H9 (cell line): Measurements from ENCODE around the gene ZFR2. TPM values are rescaled to one million over a fixed set of nuclear protein-coding genes. Genes with fewer than 3 reads are reported as not detected.

ENCODE experiments used
- DNase-seq: peaks from one replicate; pipeline ENCODE4 v3.0.0-alpha.2; 2017
- H2AFZ ChIP-seq: one replicate; pipeline ENCODE4 v1.6.1; 2013; ENCODE audit warnings: mild to moderate bottlenecking, low read length, control low read depth, moderate library complexity
- H2AK5ac ChIP-seq: 2 replicates; pipeline ENCODE4 v1.6.1; 2013; ENCODE audit warnings: low read length, control low read depth, mixed read lengths; ENCODE audit not compliant: insufficient read length
- H2BK120ac ChIP-seq: one replicate; pipeline ENCODE4 v1.6.1; 2013; ENCODE audit warnings: low read depth, mild to moderate bottlenecking, low read length, control low read depth, inconsistent platforms; ENCODE audit not compliant: poor library complexity, severe bottlenecking
- H2BK12ac ChIP-seq: 2 replicates; pipeline ENCODE4 v1.6.1; 2013; ENCODE audit warnings: low read length, control low read depth, mixed read lengths, low read depth; ENCODE audit not compliant: insufficient read length
- H2BK15ac ChIP-seq: 2 replicates; pipeline ENCODE4 v1.6.1; 2013; ENCODE audit warnings: low read depth, low read length, control low read depth
- H2BK20ac ChIP-seq: one replicate; pipeline ENCODE4 v1.6.1; 2013; ENCODE audit warnings: low read depth, mild to moderate bottlenecking, low read length, control low read depth, inconsistent platforms; ENCODE audit not compliant: poor library complexity, severe bottlenecking
- H2BK5ac ChIP-seq: 2 replicates; pipeline ENCODE4 v1.6.1; 2013; ENCODE audit warnings: low read length, control low read depth, mixed read lengths; ENCODE audit not compliant: insufficient read length
- H3K14ac ChIP-seq: 2 replicates; pipeline ENCODE4 v1.6.1; 2013; ENCODE audit warnings: low read length, control low read depth; ENCODE audit not compliant: insufficient read depth
- H3K18ac ChIP-seq: 2 replicates; pipeline ENCODE4 v1.6.1; 2013; ENCODE audit warnings: low read depth, mild to moderate bottlenecking, mixed read lengths, low read length, control low read depth; ENCODE audit not compliant: insufficient read length
- H3K23ac ChIP-seq: 2 replicates; pipeline ENCODE4 v1.6.1; 2013; ENCODE audit warnings: low read length, control low read depth, mixed read lengths, low read depth; ENCODE audit not compliant: insufficient read length
- H3K23me2 ChIP-seq: 2 replicates; pipeline ENCODE4 v1.6.1; 2013; ENCODE audit warnings: low read depth, mild to moderate bottlenecking, mixed read lengths, low read length, control low read depth; ENCODE audit not compliant: insufficient read length, poor library complexity, severe bottlenecking
- H3K27ac ChIP-seq: 2 replicates; pipeline ENCODE4 v1.5.1; 2013; ENCODE audit warnings: low read length, control low read depth, mixed read lengths, low read depth; ENCODE audit not compliant: insufficient read length
- H3K27me3 ChIP-seq: 2 replicates; pipeline ENCODE4 v1.6.1; 2013; ENCODE audit warnings: low read length, control low read depth, inconsistent platforms; ENCODE audit not compliant: insufficient read depth
- H3K4ac ChIP-seq: 2 replicates; pipeline ENCODE4 v1.6.1; 2013; ENCODE audit warnings: low read depth, mild to moderate bottlenecking, control low read depth, inconsistent platforms, low read length, moderate library complexity
- H3K4me1 ChIP-seq: 2 replicates; pipeline ENCODE4 v1.6.1; 2013; ENCODE audit warnings: low read length, control low read depth, inconsistent platforms; ENCODE audit not compliant: insufficient read depth
- H3K4me2 ChIP-seq: 2 replicates; pipeline ENCODE4 v1.6.1; 2013; ENCODE audit warnings: low read length, control low read depth, mixed read lengths; ENCODE audit not compliant: insufficient read length, insufficient read depth
- H3K56ac ChIP-seq: 2 replicates; pipeline ENCODE4 v1.6.1; 2013; ENCODE audit warnings: low read depth, mild to moderate bottlenecking, mixed read lengths, low read length, control low read depth; ENCODE audit not compliant: insufficient read length
- H3K79me1 ChIP-seq: 2 replicates; pipeline ENCODE4 v1.6.1; 2013; ENCODE audit warnings: low read depth, mild to moderate bottlenecking, moderate library complexity, low read length, control low read depth, inconsistent platforms; ENCODE audit not compliant: insufficient read depth, poor library complexity, severe bottlenecking
- H3K79me2 ChIP-seq: 2 replicates; pipeline ENCODE4 v1.6.1; 2013; ENCODE audit warnings: low read length, control low read depth, inconsistent platforms; ENCODE audit not compliant: insufficient read depth
- H3K9ac ChIP-seq: 2 replicates; pipeline ENCODE4 v1.6.1; 2013; ENCODE audit warnings: low read length, control low read depth, mixed read lengths; ENCODE audit not compliant: insufficient read length; ENCODE audit errors: extremely low read depth
- H3K9me3 ChIP-seq: one replicate; pipeline ENCODE4 v1.6.1; 2013; ENCODE audit warnings: low read depth, low read length, inconsistent platforms; ENCODE audit not compliant: control insufficient read depth
- H3T11ph ChIP-seq: one replicate; pipeline ENCODE4 v1.6.1; 2013; ENCODE audit warnings: mild to moderate bottlenecking, low read length, control low read depth, inconsistent platforms
- H4K20me1 ChIP-seq: one replicate; pipeline ENCODE4 v1.6.1; 2013; ENCODE audit not compliant: control insufficient read depth, insufficient read length, insufficient read depth
- H4K5ac ChIP-seq: 2 replicates; pipeline ENCODE4 v1.6.1; 2013; ENCODE audit warnings: low read depth, mild to moderate bottlenecking, mixed read lengths, low read length, control low read depth; ENCODE audit not compliant: insufficient read length
- H4K8ac ChIP-seq: replicated peaks from 2 replicates; pipeline ENCODE4 v1.6.1; 2013; ENCODE audit warnings: low read length, control low read depth, mixed read lengths, low read depth; ENCODE audit not compliant: insufficient read length
- H4K91ac ChIP-seq: 2 replicates; pipeline ENCODE4 v1.6.1; 2013; ENCODE audit warnings: low read depth, mild to moderate bottlenecking, moderate library complexity, mixed read lengths, low read length, control low read depth; ENCODE audit not compliant: insufficient read length
- H3K27ac Mint-ChIP-seq, 3 experiments: 2 replicates in 2 of 3; 3 replicates in 1 of 3; pipeline ENCODE4 v1.8.0; 2020 to 2021; ENCODE audit warnings: mixed read lengths in 3 of 3, mild to moderate bottlenecking in 1 of 3, moderate library complexity in 1 of 3
- H3K27me3 Mint-ChIP-seq: 2 replicates; pipeline ENCODE4 v1.8.0; 2021; ENCODE audit warnings: low read depth, mild to moderate bottlenecking, moderate library complexity, mixed read lengths
- H3K36me3 Mint-ChIP-seq, 3 experiments: 2 replicates in 2 of 3; 3 replicates in 1 of 3; pipeline ENCODE4 v1.8.0; 2020 to 2021; ENCODE audit warnings: low read depth in 3 of 3, mixed read lengths in 3 of 3; ENCODE audit not compliant: insufficient read depth in 1 of 3
- H3K4me1 Mint-ChIP-seq, 2 experiments: 2 replicates each; pipeline ENCODE4 v1.8.0; 2020; ENCODE audit warnings: mixed read lengths in 2 of 2
- H3K4me3 Mint-ChIP-seq, 2 experiments: 2 replicates in 1 of 2; 3 replicates in 1 of 2; pipeline ENCODE4 v1.8.0; 2020 to 2021; ENCODE audit warnings: mild to moderate bottlenecking in 2 of 2, mixed read lengths in 2 of 2, moderate library complexity in 1 of 2
- H3K9me3 Mint-ChIP-seq, 2 experiments: 2 replicates in 1 of 2; 3 replicates in 1 of 2; pipeline ENCODE4 v1.8.0; 2020; ENCODE audit warnings: mild to moderate bottlenecking in 2 of 2, mixed read lengths in 2 of 2, moderate library complexity in 1 of 2
- CTCF ChIP-seq: fragments of 200-600 bp; sonication (generic); conservative IDR thresholded peaks from 3 replicates; pipeline ENCODE4 v1.8.0; 2021; ENCODE audit warnings: antibody characterized with exemption, mild to moderate bottlenecking
- WGBS: extraction: QIAGEN DNeasy Blood & Tissue Kit; methylation state at CpG from one replicate; pipeline ENCODE4 v1.1.7; 2013; ENCODE audit warnings: missing lambda C conversion rate, low lambda C conversion rate, mixed read lengths; ENCODE audit not compliant: insufficient read length; ENCODE audit errors: extremely low coverage; 5-methylcytosine and 5-hydroxymethylcytosine counted together
- total RNA-seq: library from RNA; stranded (reverse); gene quantifications from 2 replicates; pipeline ENCODE4 v1.2.1, GENCODE V29; 2021

The ZFR2 gene
- total RNA-seq, 1 experiment from 2014 or later, result 18.3 TPM

GRCh38 chr19:3902317-3902973 lies 33.6 kb upstream of the ZFR2 start:
- H4K91ac ChIP-seq, result no peak overlapping the region
- H3K27me3 ChIP-seq, result no peaks in the 10 kb centered on the region
- Mint-ChIP-seq H3K36me3 (peaks cover 22 to 36% (median 25%) of the 10 kb centered on the region in 3 experiments), H3K4me3 (no peak overlapping the region), H3K27ac (no peak overlapping the region), H3K27me3 (no peaks in the 10 kb centered on the region), H3K4me1 (no peaks in the 10 kb centered on the region), H3K9me3 (peaks cover 5 to 9% of the 10 kb centered on the region in 2 experiments)
- H3K4me1 ChIP-seq, result no peaks in the 10 kb centered on the region
- no peaks in the 10 kb centered on the region for H4K20me1 ChIP-seq
- H4K5ac ChIP-seq, result no peak overlapping the region
- no peak overlapping the region for H3K56ac ChIP-seq
- no peak for TF ChIP-seq CTCF
- H2BK12ac ChIP-seq, result no peak overlapping the region
- H3K9me3 ChIP-seq, result peaks cover 7% of the 10 kb centered on the region
- DNase-seq, result no peak
- H4K8ac ChIP-seq, result no peak overlapping the region
- H3K4me2 ChIP-seq, result no peak overlapping the region
- no peak overlapping the region for H3K4ac ChIP-seq
- no peak overlapping the region for H2AFZ ChIP-seq
- H2AK5ac ChIP-seq, result no peak overlapping the region
- H3T11ph ChIP-seq, result no peak overlapping the region
- H3K23ac ChIP-seq, result no peak overlapping the region
- no CpG with 5 or more reads among the region's 15 CpGs for WGBS
- H3K27ac ChIP-seq, result no peak overlapping the region
- no peak overlapping the region for H2BK120ac ChIP-seq
- no peak overlapping the region for H2BK15ac ChIP-seq
- no peak overlapping the region for H3K9ac ChIP-seq
- no peak overlapping the region for H3K14ac ChIP-seq
- H3K79me2 ChIP-seq, result no peaks in the 10 kb centered on the region
- H3K23me2 ChIP-seq, result no peaks in the 10 kb centered on the region
- H2BK5ac ChIP-seq, result no peak overlapping the region
- H3K79me1 ChIP-seq, result no peaks in the 10 kb centered on the region
- H3K18ac ChIP-seq, result no peak overlapping the region
- H2BK20ac ChIP-seq, result no peak overlapping the region
